ENCODE data around the gene DEPDC5.
A peak's percentile ranks its signal among the peaks of the same experiment; 100 is the strongest.
"Not testable (repeated sequence)": the region's sequence is repeated elsewhere in the genome, so short reads cannot be mapped to it uniquely, and the experiment has no call there.

Gene DEPDC5

DNA sequence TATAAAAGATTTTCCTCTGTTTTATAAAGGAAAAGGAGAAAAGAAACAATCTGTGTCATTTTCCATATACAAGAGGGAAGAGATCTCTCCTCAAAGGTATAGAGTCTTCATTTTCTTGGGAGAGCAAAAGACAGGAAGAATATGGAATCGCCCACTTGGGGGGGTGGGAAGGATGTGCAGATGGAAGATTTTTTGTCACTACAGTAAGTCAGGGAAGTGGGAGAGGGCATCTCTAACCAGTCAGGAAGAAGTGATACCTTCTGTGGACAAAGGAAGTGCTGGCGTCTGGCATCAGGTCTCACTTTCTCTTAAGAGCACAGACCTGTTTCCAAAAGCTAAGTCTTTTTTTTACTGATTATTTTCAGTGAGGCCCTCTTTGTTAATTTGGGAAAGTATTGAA lies 5.3 kb upstream of the DEPDC5 start:
- peak overlapping the region; percentile 98 for H3K4me3 ChIP-seq (ENCODE audit: low read depth, low read length)

DNA sequence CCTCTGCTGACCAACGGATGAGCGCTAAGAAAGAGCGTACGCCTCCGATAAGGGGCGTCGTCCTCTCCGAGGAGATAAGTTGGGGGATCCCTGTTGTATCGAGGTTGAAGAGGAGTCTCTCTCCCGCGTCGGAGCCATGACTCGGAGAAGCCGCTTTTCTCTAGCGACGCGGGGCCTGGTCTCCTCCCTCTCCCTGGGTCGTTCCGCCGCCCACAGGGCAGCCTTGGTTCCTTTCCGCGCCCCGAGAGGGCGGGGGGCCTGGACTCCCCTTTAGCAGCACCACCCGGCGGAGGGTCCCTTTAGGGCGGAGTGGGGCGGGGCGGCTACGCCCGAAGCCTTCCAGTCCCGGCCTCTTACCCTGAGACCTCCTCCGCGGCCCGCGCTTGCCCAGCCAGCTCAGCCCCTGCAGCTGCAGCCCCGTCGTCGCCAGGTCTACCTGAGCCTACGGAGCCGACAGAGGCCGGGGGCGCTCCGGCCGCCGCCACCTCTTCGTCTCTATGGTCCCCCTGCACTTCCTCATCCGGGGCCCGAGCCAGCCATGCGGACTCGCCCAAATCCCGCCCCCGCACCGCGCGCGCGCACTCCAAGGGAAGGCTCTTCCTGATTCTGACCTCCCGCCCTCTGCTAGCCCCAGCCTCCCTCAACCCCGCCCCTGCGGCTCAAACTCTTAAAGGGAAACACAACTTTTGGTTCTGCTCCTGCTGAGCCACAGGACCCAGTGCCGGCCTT lies 4.0 kb upstream of the DEPDC5 start, which contains the start of gene PRR14L:
PRR14L (minus strand) TSS at position 497 of the 729 bp plus-strand sequence. CDS start 11,272 bp downstream, outside the sequence.
- H3K4me3 ChIP-seq (ENCODE audit: low read depth, low read length) = peak within 1 kb of the TSS; percentile 98

GRCh38 chr22:31750365-31751284 lies 3.2 kb upstream of the DEPDC5 start:
- H3K4me3 ChIP-seq (ENCODE audit: low read depth, low read length) = peak overlapping the region; percentile 98

GRCh38 chr22:31752096-31752847 lies 1.5 kb upstream of the DEPDC5 start:
- no peak overlapping the region for H3K4me3 ChIP-seq (ENCODE audit: low read depth, low read length)

- H3K4me3 ChIP-seq (ENCODE audit: low read depth, low read length) = peak overlapping the region; percentile 49
Measured at GRCh38 chr22:31753005-31753633, 700 bp upstream of the DEPDC5 start.

DNA sequence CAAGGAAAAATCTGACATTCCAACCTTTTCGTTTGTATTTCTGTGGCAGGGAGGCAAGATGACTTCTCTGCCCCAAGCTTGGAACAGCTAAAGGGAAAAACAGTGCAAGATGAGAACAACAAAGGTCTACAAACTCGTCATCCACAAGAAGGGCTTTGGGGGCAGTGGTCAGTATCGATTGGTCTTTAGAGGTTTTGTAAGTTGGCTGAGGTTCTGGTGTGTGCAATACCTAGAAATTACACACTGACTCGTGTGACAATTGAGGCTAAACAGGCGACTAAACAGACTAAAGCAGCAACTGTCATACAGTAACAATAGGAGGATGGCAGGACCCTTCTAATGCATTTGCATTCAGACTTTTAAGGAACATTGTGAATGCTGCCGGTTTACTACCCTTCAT lies 994 bp downstream of the DEPDC5 start:
- peak overlapping the region; percentile 83 for H3K4me3 ChIP-seq (ENCODE audit: low read depth, low read length)

DNA sequence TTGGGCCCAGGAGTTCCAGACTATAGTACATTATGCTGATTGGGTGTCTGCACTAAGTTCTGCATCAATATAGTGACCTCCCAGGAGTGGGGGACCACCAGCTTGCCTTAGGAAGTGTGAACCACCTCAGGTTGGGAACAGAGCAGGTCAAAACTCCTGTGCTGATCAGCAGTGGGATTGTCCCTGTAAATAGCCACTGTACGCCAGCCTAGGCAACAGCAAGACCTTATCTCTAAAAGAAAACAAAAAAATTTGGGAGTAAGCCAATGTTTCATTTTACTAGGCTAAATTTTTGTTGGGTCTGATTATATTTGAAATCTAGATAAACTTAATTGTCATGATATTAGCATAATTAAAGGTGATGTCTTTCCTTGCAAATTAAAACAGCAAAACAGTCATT lies 3.4 kb downstream of the DEPDC5 start:
- no peak overlapping the region for H3K4me3 ChIP-seq (ENCODE audit: low read depth, low read length)

GRCh38 chr22:31758860-31759259 lies 5.0 kb downstream of the DEPDC5 start:
- not testable (repeated sequence) for H3K4me3 ChIP-seq (ENCODE audit: low read depth, low read length)

- no peak overlapping the region for H3K4me3 ChIP-seq (ENCODE audit: low read depth, low read length)
Measured at GRCh38 chr22:31764785-31765184, 11.0 kb downstream of the DEPDC5 start.

- H3K4me3 ChIP-seq (ENCODE audit: low read depth, low read length) = no peak overlapping the region
Measured at GRCh38 chr22:31768422-31769059, 14.7 kb downstream of the DEPDC5 start.

- H3K4me3 ChIP-seq (ENCODE audit: low read depth, low read length) = no peak overlapping the region
Measured at GRCh38 chr22:31773416-31773815, 19.6 kb downstream of the DEPDC5 start.

DNA sequence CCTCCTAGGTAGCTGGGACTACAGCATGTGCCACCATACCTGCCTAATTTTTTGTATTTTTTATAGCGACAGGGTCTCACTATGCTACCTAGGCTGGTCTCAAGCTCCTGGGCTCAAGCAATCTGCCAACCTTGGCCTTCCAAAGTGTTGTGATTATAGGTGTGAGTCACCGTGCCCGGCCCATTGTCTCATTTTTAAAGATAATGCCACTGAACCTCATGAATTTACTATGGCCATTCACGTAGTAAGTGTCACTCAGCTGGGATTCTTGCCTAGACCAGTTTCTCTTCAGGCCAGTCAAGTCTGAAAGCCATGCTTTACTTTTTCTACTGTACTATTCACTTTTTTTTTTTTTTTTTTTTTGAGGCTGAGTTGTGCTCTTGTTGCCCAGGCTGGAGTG lies 22.4 kb downstream of the DEPDC5 start:
- no peak overlapping the region for H3K4me3 ChIP-seq (ENCODE audit: low read depth, low read length)

DNA sequence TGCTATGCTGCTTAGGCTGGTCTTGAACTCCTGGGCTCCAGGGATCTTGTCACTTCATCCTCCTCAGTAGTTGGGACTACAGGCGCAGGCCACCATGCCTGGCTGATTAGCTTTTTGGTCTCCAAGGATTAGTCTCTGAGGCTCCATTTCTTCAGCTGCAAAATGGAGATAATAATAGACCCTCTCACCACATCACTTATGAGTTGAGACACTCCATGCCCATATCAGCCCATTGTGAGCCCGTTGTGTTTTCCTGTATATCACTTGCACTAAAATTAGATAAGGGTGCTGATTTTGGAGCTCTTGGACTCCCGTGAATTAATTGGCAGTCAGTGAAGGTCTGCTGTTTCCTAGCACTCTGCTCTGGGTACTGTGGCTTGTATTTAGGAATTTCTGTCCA lies 36.0 kb downstream of the DEPDC5 start:
- H3K4me3 ChIP-seq (ENCODE audit: low read depth, low read length) = no peak overlapping the region

DNA sequence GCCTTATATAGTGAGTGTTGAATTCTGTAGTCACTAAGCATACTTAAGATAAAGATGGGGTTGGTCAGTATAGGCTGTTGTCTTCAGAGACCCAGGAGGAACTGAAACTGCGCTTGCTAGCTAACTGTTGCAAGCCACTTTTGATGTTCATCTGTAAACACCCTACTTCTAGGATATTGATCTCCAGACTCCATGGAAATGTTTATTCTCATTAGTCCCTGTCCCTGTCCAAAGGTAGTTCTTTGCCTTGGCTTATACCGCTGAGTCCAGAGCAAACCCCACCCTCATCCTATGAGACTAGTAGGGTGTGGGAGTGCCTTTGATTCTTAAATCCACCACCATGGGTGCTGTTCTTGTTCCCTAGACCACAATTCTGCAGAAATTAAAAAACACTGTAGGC lies 36.4 kb downstream of the DEPDC5 start:
- H3K4me3 ChIP-seq (ENCODE audit: low read depth, low read length) = no peak overlapping the region

GRCh38 chr22:31799358-31799757 lies 45.5 kb downstream of the DEPDC5 start:
- not testable (repeated sequence) for H3K4me3 ChIP-seq (ENCODE audit: low read depth, low read length)

- H3K4me3 ChIP-seq (ENCODE audit: low read depth, low read length) = no peak overlapping the region
Measured at GRCh38 chr22:31800065-31800464, 46.2 kb downstream of the DEPDC5 start.

- H3K4me3 ChIP-seq (ENCODE audit: low read depth, low read length) = not testable (repeated sequence)
Measured at GRCh38 chr22:31800861-31801260, 47.0 kb downstream of the DEPDC5 start.

DNA sequence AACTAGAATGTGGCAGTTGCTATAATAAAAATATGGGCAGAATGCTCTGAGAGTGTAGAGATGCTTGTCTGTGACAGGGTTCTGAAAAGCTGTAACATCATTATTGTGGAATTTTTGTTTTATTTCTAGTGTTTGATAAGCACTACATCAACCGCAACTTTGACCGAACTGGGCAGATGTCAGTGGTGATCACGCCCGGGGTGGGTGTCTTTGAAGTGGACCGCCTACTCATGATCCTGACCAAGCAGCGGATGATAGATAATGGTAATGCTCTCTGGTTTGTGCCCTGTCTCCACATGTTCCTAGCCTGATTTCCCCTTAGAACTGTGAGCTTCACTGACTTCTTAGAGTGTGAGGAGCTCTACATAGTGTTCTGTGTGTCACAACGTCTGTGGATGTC lies 48.8 kb downstream of the DEPDC5 start:
- H3K4me3 ChIP-seq (ENCODE audit: low read depth, low read length) = no peak overlapping the region

DNA sequence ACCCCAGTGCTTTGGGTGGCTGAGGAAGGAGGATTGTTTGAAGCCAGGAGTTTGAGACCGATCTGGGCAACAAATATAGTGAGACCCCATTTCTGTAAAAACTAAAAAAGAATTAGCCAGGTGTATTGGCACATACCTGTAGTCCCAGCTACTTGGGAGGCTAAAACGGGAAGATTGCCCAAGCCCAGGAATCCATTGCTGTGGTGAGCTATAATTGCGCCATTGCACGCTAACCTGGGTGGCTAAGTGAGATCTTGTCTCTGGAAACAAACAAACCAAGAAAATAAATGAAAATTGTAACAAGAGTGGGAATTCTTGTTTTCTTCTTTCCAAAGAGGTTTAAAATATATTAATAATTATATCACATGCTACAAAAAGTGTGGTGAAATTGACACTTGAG lies 52.9 kb downstream of the DEPDC5 start:
- H3K4me3 ChIP-seq (ENCODE audit: low read depth, low read length) = no peak overlapping the region

DNA sequence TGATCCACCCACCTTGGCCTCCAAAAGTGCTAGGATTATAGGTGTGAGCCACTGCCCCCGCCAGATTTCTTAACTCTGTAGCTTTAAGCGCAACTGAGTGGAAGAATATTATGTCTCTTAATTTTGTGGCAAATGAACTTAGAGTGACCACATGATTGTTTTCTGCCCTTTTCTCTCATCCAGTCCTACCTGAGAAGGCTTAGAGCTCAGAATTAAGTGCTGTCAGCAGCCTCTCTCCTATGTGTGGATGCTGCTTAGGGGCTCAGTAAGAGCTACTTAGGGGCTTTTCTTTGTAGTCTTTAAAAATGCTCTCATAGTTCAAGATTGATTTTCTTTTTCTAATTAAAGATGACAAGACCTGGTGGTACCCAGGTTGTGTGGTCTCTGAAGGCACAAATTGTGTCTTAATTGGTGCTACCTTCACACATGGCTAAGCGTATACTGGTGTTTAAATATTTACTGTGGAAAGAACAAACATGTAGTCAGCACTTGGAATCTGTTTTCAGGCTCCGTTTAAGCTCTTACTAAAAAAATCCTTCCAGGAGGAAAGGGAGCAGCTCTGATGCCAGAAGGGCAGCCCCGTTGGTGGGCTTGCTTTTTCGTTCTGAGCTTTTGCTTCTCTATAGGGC lies 59.3 kb downstream of the DEPDC5 start:
- no peak overlapping the region for H3K4me3 ChIP-seq (ENCODE audit: low read depth, low read length)
